Heart left ventricle (tissue), 16 donors: ENCODE measurements around the gene ZNF766. TPM values are rescaled to one million over a fixed set of nuclear protein-coding genes. Genes with fewer than 3 reads are reported as not detected.

Experiments
- ATAC-seq, 4 donors: fragments of 200-7000 bp; cut with Tn5 transposase; one replicate each; pipeline ENCODE4 v1.9.1; 2020 to 2022; ENCODE audit warnings: moderate library complexity in 4 of 4, mild to moderate bottlenecking in 3 of 4, moderate number of reproducible peaks in 1 of 4
- DNase-seq, 5 donors: peaks; one replicate each; pipeline ENCODE4 v3.0.0-alpha.2; 2020
- H3K27ac ChIP-seq, 12 donors: fragments of 200-600 bp; sonication (generic) in 4 of 12; one replicate each; pipeline versions ENCODE4 v1.5.0 to v1.8.0; 2016 to 2022; ENCODE audit warnings: mild to moderate bottlenecking in 2 of 12
- H3K27me3 ChIP-seq, 9 donors: fragments of 200-600 bp; sonication (generic) in 2 of 9; one replicate each; pipeline versions ENCODE4 v1.5.1 to v1.8.0; 2016 to 2022; ENCODE audit warnings: mild to moderate bottlenecking in 3 of 9
- H3K36me3 ChIP-seq, 9 donors: fragments of 200-600 bp; sonication (generic) in 2 of 9; one replicate each; pipeline versions ENCODE4 v1.5.0 to v1.8.0; 2018 to 2022; ENCODE audit warnings: mild to moderate bottlenecking in 2 of 9
- H3K4me1 ChIP-seq, 12 donors: fragments of 200-600 bp; sonication (generic) in 4 of 12; one replicate each; pipeline versions ENCODE4 v1.5.0 to v1.8.0; 2016 to 2022; ENCODE audit warnings: mild to moderate bottlenecking in 3 of 12
- H3K4me3 ChIP-seq, 12 donors: fragments of 200-600 bp; sonication (generic) in 4 of 12; one replicate each; pipeline versions ENCODE4 v1.5.0 to v1.8.0; 2017 to 2022; ENCODE audit warnings: mild to moderate bottlenecking in 9 of 12, moderate library complexity in 4 of 12
- H3K9me3 ChIP-seq, 12 donors: fragments of 200-600 bp; sonication (generic) in 4 of 12; one replicate each; pipeline versions ENCODE4 v1.5.0 to v1.8.0; 2016 to 2022; ENCODE audit warnings: mild to moderate bottlenecking in 1 of 12
- CTCF ChIP-seq, 12 donors: fragments of 200-600 bp; sonication (generic) in 4 of 12; IDR thresholded peaks; one replicate each; pipeline versions ENCODE4 v1.5.0 to v1.8.0; 2018 to 2022; ENCODE audit warnings: antibody characterized with exemption in 12 of 12, mild to moderate bottlenecking in 5 of 12
- POLR2A ChIP-seq, 2 donors: fragments of 450-650 bp; IDR thresholded peaks; one replicate each; pipeline ENCODE4 v1.6.1; 2017; ENCODE audit warnings: antibody characterized with exemption in 2 of 2, mild to moderate bottlenecking in 2 of 2, moderate library complexity in 2 of 2
- whole genome bisulfite sequencing, 4 donors: extraction: QIAGEN DNeasy Blood & Tissue Kit in 2 of 4; methylation state at CpG; one replicate each; pipeline versions ENCODE4 v1.1.5 to v1.1.7; 2013 to 2018; 5-methylcytosine and 5-hydroxymethylcytosine counted together
- intact Hi-C, 10 donors: fragments of 100-400 bp; cut with DNase I; formaldehyde crosslinking; loops; one replicate each; pipeline versions ENCODE4 v1.11.1 to v1.14.2; 2022
- polyA plus RNA-seq, 2 donors: library from polyadenylated mRNA; stranded (reverse); fragments of 200-250 nt; gene quantifications; one replicate each; pipeline ENCODE4 v1.2.3, GENCODE V29; 2013
- total RNA-seq, 9 donors: library from RNA; depleted of rRNA in 2 of 9; stranded (reverse); fragments of >200 nt in 2 of 9; fragmentation: NEBNext Ultra II Directional in 3 of 9; extraction: Animal tissue kit (Norgen Biotek cat#: 25700) in 3 of 9; gene quantifications; one replicate each; pipeline versions ENCODE4 v1.1.0 to v1.2.4, GENCODE V29; 2016 to 2023
- donor health status: ischemic (EF 13 %, LVEDD 7.1; RV severe dilation, severe dysfunction).
- donor health status: healthy with polysubstance abuse.
- donor health status: DM: no; HTN: yes; CAD: no.
- donor health status: DM: no; HTN: no; CAD: no.
- donor health status: ischemic (EF 25% LVEDD 6.9; RV normal size, moderate dysfunction).
- donor health status: ischemic (EF 25% LVEDD 5.7; RV mildly dilated, moderate dysfunction).
- donor health status: healthy.
- donor health status: DM: yes; HTN: yes; CAD: no.
- donor health status: ischemic (EF 35%, LVEDD 5.7; RV mildly dilated, moderate dysfunction).
- donor health status: nonischemic (EF 11% LVEDD 7.7; RV severe dilation, severe dysfunction).
- donor health status: DM: yes; HTN: yes; CAD: no.
- donor health status: PGD.
- donor health status: ischemic (EF 29% LVEDD 5.4; RV normal size, mild dysfunction).
- donor health status: nonischemic (EF 23%, LVEDD 6.1; RV moderate dilation, normal function).

Gene ZNF766
- total and polyA plus RNA-seq, 11 donors = 2.9 to 16.6 (median 9.4) TPM

GRCh38 chr19:52273301-52273700 is 3.9 kb downstream of the ZNF766 start:
- DNase-seq (no peak), ATAC-seq (no peak)
- 91 to 100% (median 97%) methylated on average over 2 of the region's 2 CpGs for WGBS, 4 donors
- H3K4me3 ChIP-seq = no peak overlapping the region
- intact Hi-C loops = no loop called here
- H3K27ac ChIP-seq = no peak overlapping the region
- peaks cover 4 to 37% (median 20%) of the 10 kb centered on the region in 12 donors for H3K4me1 ChIP-seq
- peaks cover 0 to 15% (median 0%) of the 10 kb centered on the region in 9 donors for H3K36me3 ChIP-seq
- H3K9me3 ChIP-seq = no peaks in the 10 kb centered on the region
- H3K27me3 ChIP-seq = no peaks in the 10 kb centered on the region
- TF ChIP-seq POLR2A (IDR thresholded peaks at IDR 0.05) = no peak
- no peak for TF ChIP-seq CTCF (IDR thresholded peaks at IDR 0.05)

GRCh38 chr19:52274191-52274590 is 4.8 kb downstream of the ZNF766 start:
- Histone ChIP-seq H3K4me3 (no peak overlapping the region), H3K36me3 (peaks cover 0 to 15% (median 0%) of the 10 kb centered on the region in 9 donors), H3K4me1 (peaks cover 4 to 31% (median 16%) of the 10 kb centered on the region in 12 donors), H3K27me3 (no peaks in the 10 kb centered on the region), H3K9me3 (peaks cover 0 to 9% (median 0%) of the 10 kb centered on the region in 12 donors), H3K27ac (no peak overlapping the region)
- no peak for TF ChIP-seq POLR2A (IDR thresholded peaks at IDR 0.05)
- no peak for TF ChIP-seq CTCF (IDR thresholded peaks at IDR 0.05)
- DNase-seq (no peak), ATAC-seq (no peak)
- intact Hi-C loops = no loop called here
- WGBS, 4 donors = 78 to 97% (median 92%) methylated on average over 5 of the region's 5 CpGs

GRCh38 chr19:52275988-52276387 is 6.6 kb downstream of the ZNF766 start:
- WGBS, 4 donors = 75 to 80% (median 78%) methylated on average over 5 of the region's 5 CpGs
- TF ChIP-seq CTCF (IDR thresholded peaks at IDR 0.05) (no peak), POLR2A (IDR thresholded peaks at IDR 0.05) (no peak)
- Histone ChIP-seq H3K27me3 (no peaks in the 10 kb centered on the region), H3K9me3 (peaks cover 0 to 16% (median 0%) of the 10 kb centered on the region in 12 donors), H3K4me1 (peaks cover 0 to 22% (median 11%) of the 10 kb centered on the region in 12 donors), H3K4me3 (no peak overlapping the region), H3K36me3 (peaks cover 0 to 15% (median 0%) of the 10 kb centered on the region in 9 donors), H3K27ac (no peak overlapping the region)
- ATAC-seq (no peak), DNase-seq (no peak)
- intact Hi-C loops = no loop called here

- no peak for ATAC-seq
- Histone ChIP-seq H3K4me3 (no peak overlapping the region), H3K27me3 (no peaks in the 10 kb centered on the region), H3K4me1 (peaks cover 0 to 16% (median 3%) of the 10 kb centered on the region in 12 donors), H3K27ac (no peak overlapping the region), H3K9me3 (peaks cover 0 to 16% (median 0%) of the 10 kb centered on the region in 12 donors), H3K36me3 (peaks cover 0 to 23% (median 0%) of the 10 kb centered on the region in 9 donors)
- intact Hi-C loops = no loop called here
- 86 to 87% (median 87%) methylated on average over 6 of the region's 6 CpGs for WGBS, 4 donors
- DNase-seq = no peak
- TF ChIP-seq CTCF (IDR thresholded peaks at IDR 0.05) (no peak), POLR2A (IDR thresholded peaks at IDR 0.05) (no peak)
These were observed 8.1 kb downstream of the ZNF766 start for GRCh38 chr19:52277471-52277870.
